Erythroblast (primary cell): ENCODE measurements around the gene CEP350.

ENCODE experiments used
- GATA1 ChIP-seq: IDR thresholded peaks from 2 replicates; pipeline ENCODE4 v1.6.1; 2011; ENCODE audit warnings: low read depth, mild to moderate bottlenecking, control low read depth, low read length, moderate library complexity
- POLR2A ChIP-seq: IDR thresholded peaks from 2 replicates; pipeline ENCODE4 v1.6.1; 2011; ENCODE audit warnings: mild to moderate bottlenecking, low read length

- no peak for TF ChIP-seq POLR2A
- no peak for TF ChIP-seq GATA1
These were observed 190.2 kb downstream of the CEP350 start for GRCh38 chr1:180144659-180145357.
